HK-2 (cell line): ENCODE results near the gene SNRK.

ENCODE experiments used
- DNase-seq: peaks from one replicate; pipeline ENCODE4 v3.0.0-alpha.2; 2018; ENCODE audit not compliant: unreplicated experiment

Gene SNRK

GRCh38 chr3:43372007-43372740 lies 85.8 kb downstream of the SNRK start:
- DNase-seq, result no peak

- DNase-seq, result no peak
Observed at GRCh38 chr3:43372809-43373559, 86.6 kb downstream of the SNRK start.

GRCh38 chr3:43373560-43373928 lies 87.2 kb downstream of the SNRK start:
- DNase-seq, result no peak

GRCh38 chr3:43378066-43378935 lies 92.0 kb downstream of the SNRK start:
- DNase-seq, result peak; percentile 26

GRCh38 chr3:43379343-43379742 lies 93.0 kb downstream of the SNRK start:
- no peak for DNase-seq

GRCh38 chr3:43388175-43388574 lies 101.8 kb downstream of the SNRK start:
- no peak for DNase-seq

GRCh38 chr3:43388915-43389314 lies 102.6 kb downstream of the SNRK start:
- DNase-seq, result no peak

GRCh38 chr3:43389388-43390254 lies 103.3 kb downstream of the SNRK start:
- DNase-seq, result no peak

GRCh38 chr3:43390255-43390588 lies 103.9 kb downstream of the SNRK start:
- no peak for DNase-seq

- no peak for DNase-seq
Observed at GRCh38 chr3:43391621-43392020, 105.3 kb downstream of the SNRK start.

GRCh38 chr3:43394041-43394554 lies 107.8 kb downstream of the SNRK start:
- no peak for DNase-seq

GRCh38 chr3:43399034-43399433 lies 112.7 kb downstream of the SNRK start:
- no peak for DNase-seq

- no peak for DNase-seq
Observed at GRCh38 chr3:43400167-43400566, 113.8 kb downstream of the SNRK start.
